Prostate gland (tissue), 2 donors: ENCODE results near the gene UPK1A.

ENCODE experiments used
- CTCF ChIP-seq, 4 experiments: fragments of 200-600 bp in 2 of 4; fragments of 450-650 bp in 2 of 4; sonication (generic) in 2 of 4; IDR thresholded peaks; 1 replicate in 3 of 4; 2 replicates in 1 of 4; pipeline ENCODE4 v1.5.1; 2016 to 2019; ENCODE audit warnings: antibody characterized with exemption in 4 of 4, mild to moderate bottlenecking in 2 of 4, moderate library complexity in 2 of 4
- POLR2AphosphoS5 ChIP-seq: sonication (generic); formaldehyde crosslinking; IDR thresholded peaks from one replicate; pipeline ENCODE4 v1.6.1; 2017; ENCODE audit warnings: antibody characterized with exemption

- TF ChIP-seq CTCF (IDR thresholded peaks at IDR 0.05) (no peak), POLR2AphosphoS5 (no peak)
Measured at GRCh38 chr19:35704218-35704617, 37.9 kb downstream of the UPK1A start, which contains the start of gene ZBTB32.
